IPS DF 19.7 (cell line): ENCODE results near the gene TLE5.
"Not testable (repeated sequence)": the region's sequence is repeated elsewhere in the genome, so short reads cannot be mapped to it uniquely, and the experiment has no call there.

Experiments
- DNase-seq: peaks from one replicate; pipeline ENCODE4 v3.0.0-alpha.2; 2013; ENCODE audit warnings: low read depth, low spot score

Gene TLE5

DNA sequence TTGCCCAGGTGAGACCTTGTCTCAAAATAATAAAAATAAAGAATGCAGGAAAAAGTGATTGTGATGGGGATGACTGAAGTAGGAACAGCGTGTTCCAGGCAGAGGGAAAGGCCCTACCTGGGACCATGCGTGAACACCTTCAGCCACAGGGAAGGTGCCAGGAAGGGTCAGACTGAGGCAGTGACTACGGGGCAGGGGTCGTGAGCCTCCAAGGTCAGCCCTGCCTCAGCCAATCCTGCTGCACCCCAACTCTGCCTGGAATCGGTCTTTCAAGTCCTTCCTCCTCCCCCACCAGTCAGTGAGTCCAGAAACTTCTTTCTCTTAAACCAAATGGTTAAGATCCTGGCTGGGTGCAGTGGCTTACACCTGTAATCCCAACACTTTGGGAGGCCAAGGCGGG lies 17.1 kb downstream of the TLE5 start:
- no peak for DNase-seq

DNA sequence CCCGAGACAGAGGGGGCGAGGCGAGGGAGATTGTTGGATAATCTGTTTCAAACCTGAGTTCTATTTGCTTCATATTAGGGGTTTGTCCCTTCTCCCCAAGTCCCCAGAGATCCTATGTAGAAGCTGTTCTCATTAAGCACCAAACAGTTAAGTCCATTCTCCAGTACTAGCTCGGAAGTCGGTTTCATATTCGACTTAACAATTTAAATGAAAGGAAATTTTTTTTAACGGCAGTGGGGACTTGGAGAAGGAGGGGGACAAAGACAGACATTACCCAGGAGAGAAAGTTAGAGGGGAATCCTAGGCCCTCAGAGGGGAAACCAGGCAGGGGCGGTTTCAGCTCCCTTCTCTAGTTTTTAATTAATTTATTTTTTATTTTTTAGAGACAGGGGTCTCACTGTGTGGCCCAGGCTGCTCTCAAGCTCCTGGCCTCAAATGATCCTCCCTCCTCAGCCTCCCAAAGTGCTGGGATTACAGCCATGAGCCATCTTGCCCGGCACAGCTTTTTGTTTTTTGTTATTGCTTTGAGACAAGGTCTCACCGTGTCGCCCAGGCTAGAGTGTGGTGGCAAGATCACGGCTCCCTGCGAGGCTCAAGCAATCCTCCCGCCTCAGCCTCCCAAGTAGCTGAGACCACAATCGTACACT lies 19.6 kb downstream of the TLE5 start:
- DNase-seq: no peak

DNA sequence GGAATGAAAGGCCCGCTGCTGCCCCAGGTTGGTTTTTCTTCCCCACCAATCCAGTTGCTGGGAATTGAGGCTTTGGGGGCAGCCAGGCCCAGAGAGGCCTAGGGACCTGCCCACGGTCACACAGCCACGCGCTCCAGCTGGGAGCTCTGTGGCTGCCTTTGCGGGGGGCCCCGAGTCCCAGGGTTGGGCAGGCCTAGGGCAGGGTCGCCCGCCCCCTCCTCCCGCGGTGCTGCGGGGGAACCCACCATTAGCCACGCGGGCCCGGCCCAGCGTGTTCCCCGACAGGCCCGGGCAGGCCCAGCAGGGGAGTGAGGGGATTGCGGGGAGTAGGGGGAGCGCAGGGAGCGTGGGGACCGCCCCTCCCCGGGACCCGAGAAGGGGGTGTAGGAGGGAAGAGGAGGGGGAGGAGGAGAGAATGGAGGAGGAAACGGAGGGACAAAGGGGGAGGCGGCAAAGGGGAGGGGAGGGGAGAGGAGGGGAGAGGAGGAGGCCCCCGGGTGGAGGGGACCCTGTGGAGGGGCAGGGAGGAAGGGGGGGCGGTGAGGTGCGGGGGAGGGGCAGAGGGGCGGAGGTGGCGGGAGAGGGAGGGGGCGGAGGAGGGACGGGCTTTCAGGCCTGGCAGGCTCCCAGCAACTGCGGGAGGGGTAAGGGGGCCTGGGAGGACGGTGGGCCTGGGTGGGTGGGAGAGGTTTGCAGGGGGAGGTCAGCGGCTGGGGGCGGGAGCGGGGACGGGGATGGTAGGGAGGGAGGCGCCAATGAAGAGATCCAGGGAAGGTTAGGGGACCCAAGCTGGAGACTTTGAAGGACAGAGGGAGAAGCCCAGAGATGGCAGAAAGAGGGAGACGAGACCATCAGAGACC lies 20.3 kb downstream of the TLE5 start:
- no peak for DNase-seq

DNA sequence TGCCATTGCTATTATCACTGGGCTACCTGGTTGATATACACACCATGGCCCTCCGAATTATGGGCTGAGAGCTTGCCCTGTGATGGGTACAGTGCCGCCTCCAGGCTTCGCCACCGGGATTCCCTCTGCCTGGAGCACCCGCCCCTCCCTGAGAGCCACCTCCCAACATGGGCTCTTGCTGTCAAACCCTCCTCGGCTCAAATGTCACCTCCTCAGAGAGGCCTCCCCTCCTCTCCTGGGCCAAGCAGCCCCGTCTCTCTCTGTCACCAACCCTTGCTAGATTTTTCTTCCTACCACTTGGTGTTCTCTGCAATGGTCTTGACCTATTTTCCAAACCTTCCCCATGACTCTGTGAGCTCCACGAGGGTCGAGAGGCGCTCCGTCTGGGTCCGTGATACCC lies 21.0 kb downstream of the TLE5 start:
- no peak for DNase-seq

DNA sequence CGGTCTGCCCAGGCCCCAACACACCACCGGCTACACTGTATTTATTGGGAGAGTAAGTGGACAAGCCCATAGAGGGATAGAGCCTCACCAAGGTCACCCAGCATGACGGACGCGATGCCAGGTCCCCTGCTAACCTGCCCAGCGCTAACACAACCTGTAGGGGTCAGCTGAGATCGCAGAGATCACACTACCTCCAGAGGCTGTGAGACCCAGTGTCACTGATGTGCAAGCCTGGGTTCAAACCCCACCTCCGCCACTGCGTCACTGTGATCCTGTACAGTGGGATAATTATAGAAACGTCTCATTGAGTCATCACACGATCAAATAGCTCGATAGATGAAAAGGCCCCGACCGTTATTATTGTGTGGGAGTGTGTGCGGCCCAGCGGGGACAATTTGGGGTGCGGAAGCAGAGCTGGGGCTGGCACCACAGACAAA lies 22.6 kb downstream of the TLE5 start:
- no peak for DNase-seq

DNA sequence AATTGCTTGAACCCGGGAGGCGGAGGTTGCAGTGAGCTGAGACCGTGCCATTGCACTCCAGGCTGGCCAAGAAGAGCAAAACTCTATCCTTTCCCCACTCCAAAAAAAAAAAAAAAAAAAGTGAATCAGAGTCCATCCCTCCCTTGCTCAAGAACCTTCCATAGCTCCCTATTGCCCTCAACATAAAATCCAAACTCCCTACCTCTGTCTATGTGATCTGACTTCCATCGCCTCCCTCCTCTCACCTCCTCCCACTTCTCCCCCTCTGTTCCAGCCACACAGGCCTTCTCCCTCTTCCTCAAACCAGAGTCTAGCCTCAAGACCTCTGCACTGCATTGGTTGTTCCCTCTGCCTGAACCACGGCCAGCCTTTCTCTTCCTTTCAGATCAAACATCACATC lies 23.2 kb downstream of the TLE5 start:
- DNase-seq: no peak

DNA sequence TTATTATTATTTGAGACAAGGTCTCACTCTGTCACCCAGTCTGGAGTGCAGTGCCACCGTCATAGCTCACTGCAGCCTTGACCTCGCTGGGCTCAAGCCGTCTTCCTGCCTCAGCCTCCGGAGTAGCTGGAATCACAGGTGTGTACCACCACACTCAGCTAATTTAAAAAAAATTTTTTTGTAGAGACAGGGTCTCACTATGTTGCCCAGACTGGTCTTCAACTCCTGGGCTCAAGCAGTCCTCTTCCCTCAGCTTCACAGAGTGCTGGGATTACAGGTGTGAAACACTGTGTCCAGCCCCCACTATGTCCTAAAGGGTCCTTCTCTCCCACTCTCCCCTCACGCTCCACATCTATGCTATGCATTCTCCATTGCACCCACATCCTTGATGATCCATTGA lies 24.1 kb downstream of the TLE5 start:
- DNase-seq: no peak

DNA sequence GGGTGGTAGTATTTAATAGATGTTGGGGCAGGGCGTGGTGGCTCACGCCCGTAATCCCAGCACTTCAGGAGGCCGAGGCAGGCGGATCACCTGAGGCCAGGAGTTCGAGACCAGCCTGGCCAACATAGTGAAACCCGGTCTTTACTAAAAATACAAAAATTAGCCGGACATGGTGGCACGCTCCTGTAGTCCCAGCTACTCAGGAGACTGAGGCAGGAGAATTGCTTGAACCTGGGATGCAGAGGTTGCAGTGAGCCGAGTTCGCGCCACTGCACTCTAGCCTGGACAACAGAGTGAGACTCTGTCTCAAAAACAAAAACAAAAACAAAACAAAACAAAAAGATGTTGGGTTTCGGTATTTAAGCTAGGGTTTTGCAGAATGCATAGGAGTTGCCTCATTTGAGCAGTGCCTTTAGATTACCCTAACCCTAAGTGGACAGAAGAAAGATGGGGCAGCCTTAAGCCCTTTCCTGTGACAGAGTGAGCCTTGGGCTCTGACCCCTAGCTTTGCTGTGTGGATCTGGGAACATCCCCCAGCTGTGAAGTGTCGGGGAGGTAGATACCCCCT lies 25.2 kb downstream of the TLE5 start:
- DNase-seq: not testable (repeated sequence)

DNA sequence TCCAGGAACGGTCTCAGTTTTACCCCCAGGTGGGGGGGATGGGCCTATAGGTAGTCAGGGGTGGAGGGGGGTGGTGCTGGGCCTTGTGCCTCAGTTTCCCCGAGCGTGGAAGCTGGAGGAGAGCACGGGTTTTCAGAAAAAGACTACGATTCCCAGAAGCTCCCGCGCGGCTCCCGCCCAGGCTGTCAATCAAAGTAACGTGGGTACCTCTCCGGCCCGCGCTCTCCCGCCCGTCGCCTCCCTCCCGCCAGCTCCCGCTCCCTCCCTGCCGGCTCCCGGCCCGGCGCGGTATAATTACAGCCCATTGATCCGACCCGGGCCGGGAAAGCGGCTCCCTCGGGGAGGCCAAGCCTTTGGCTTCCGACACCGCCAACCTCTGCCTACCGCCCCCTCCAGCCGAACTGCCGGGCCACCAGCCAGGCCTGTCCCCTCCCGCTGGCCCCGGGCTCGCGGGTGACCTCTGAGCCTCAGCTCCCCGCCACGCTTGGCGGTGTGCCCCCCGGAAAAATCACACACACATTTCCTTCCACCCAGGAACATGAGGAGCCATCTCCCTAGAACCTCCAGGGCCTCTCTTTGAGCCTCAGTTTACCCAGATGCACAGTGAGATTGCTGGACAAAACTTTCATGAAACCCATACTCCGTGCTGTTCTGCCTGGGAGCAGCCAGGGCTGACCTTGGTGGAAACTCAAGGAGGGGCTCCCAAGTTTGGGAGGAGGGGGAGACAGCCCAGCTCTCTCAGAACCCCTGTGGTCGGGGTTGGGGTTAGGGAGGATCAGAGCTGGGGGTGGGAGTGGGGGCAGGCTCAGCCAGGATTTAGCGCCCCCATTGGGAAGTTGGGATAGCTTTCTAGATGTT lies 25.9 kb downstream of the TLE5 start:
- no peak for DNase-seq

DNA sequence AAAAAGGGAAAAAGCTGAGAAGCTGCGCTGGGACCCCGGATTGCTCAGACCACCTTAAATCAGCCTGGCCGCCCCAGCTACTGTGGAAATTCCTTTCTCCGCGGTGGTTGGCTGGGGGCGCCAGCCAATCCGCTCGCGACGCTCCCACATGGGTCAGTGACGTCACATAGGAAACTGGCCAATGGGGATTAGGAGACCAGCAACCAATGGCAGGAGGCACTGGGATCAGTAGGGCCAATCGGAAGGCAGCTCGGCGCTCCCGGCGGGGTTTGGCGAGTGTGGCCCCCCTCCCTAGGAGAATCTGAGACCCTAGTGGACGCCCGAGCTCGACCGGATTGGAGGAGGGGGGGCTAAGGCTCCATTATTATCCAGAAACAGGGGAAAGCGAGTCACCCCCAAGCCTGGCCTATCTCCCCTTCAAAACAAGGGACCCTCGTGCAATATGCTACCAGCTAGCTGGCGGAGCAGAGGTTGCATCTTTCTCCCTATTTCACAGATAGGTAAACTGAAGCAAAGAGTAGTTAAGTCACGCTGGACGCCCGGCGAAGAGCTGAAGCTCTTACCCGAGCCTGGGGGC lies 26.7 kb downstream of the TLE5 start:
- peak; percentile 98 for DNase-seq

DNA sequence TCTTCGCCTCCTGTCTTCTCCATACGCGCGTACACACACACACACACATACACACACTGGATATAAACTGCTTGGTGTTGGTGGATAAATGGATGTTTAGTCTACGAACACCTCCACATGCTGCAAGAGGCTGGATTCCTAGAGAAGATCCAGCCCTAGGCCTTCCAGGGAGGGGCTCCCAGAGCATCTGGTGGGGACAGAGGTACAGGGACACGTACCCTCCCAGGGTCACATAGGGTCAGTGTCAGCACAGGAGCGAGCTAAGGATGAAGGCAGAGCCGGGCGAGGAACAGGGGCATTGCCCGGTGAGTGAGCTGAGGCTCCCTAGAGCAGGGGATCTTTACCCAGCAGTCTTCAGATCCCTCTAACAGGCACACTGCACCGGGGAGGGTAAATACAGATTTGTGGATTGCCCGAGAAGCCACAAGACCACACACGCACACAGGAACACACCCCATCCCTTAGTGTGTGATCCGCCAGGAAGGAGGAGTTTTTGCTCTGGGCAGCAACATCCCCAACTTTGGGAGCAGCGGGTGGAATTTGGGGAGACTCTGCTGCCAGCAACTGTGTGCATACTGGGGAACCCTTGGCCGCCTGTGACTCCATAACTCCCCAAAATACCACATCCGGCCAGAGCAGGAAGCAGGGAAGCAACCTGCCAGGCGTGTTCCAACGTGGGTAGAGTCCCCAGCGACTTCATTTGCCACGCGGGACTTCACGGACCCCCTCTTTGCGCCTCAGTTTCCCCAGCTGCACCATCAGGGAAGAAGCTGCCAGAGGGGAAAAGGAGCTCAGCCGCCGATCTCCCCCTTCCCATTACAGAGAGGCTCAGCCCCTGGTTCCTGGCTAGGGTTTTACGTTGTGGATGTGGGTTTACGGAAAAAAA lies 27.4 kb downstream of the TLE5 start:
- DNase-seq: no peak

DNA sequence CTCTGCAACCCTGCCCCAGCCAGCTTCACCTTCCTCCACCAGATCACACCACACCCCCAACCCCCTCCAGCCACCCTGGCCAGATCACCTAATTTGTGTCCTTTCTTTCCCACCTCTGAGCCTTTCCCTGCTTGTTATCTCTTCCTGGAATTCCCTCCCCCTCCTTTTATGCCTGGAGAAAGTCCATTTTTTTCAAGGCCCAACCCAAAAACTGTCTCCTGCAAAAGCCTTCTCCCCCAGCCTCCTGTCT lies 28.0 kb downstream of the TLE5 start:
- DNase-seq: no peak

DNA sequence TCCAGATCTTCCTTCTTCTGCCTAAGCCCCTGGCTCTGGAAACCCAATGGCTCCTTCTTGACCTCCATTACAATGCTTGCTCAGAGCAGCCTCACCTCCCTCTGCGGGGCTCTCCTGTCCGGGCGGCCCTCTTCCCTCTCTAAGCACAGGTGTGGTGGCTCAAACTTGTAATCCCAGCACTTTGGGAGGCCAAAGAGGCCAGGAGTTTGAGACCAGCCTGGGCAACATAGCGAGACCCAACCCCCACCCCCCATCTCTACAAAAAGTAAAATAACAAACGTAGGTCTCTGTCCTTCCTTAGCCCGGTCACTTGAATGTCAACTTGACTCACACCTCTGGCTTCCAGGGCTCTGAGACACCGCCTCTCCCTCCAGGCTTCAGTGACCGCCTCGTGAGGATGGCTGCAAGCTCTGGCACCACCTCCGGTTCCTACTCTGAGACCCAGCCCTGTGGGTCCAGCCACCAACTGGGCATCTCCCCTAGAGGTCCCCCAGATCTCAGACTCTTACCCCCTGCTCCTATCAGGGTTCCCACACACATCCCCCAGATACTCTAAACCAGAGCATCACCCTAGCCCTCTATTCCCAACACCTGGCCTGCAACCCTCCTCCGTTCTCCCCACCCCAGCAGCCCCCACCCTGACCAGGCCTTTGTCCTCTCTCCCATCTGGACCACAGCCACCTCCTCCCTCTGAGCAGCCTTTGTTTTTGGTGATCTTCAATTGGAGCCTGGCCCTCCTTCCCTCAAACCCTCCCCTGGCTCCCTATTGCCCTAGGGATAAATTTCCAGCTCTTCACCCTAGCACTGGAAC lies 28.5 kb downstream of the TLE5 start:
- DNase-seq: no peak

DNA sequence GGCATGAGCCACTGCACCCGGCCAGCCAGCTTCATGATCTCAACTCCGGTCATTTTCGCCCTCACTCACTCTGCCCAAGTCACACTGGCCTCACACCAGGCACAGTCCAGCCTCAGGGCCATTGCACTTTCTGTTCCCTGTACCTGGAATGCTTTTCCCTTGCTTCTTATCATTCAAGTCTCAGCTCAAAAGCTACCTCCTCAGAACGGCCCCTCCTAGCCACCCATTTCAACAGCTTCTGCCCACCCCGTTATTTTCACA lies 30.8 kb downstream of the TLE5 start:
- DNase-seq: no peak

DNA sequence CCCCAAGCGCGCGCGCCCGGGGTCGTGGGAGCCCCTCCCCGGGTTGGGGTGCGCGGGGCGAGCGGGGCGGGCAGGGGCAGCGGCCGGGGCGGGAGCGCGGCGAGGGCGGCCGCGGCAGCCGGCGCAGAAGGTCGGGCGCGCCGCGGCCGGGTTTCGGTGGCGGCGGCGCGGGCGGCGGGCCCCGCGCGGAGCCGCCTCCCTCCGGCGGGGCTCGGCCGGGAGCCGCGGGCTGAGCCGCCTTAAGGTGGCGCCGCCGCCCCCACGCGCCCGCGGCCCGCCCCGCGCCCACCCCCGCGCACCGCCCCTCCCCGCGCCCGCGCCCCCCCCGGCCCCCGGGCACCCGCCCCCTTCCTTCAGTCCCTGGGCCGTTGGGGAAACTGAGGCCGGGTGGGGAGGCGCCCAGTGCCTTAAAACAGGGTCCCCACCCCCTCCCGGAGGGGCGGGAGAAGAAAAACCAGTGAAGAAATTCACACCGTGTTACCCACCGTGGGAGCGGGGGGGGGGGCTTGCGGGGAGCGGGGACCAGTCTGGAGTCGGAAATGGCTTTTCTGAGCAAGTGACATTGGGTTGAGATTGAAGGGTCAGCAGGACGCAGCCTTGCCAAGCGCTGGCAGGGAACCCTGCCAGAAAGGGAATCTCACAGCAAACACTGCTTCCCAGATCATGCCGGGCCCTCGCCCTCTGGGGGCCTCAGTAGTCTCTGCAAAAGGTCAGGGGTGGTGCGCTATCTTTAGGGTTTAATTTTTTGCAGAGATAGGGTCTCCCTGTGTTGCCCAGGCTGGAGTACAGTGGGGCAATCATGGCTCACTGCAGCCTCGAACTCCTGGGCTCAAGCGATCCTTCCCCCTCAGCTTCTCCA lies 33.0 kb downstream of the TLE5 start, which contains the start of gene TLE2:
Gene TLE2, minus strand, starts transcription at position 216 of the 859 bp plus-strand sequence. CDS start 376 bp downstream, outside the sequence.
- DNase-seq: no peak

DNA sequence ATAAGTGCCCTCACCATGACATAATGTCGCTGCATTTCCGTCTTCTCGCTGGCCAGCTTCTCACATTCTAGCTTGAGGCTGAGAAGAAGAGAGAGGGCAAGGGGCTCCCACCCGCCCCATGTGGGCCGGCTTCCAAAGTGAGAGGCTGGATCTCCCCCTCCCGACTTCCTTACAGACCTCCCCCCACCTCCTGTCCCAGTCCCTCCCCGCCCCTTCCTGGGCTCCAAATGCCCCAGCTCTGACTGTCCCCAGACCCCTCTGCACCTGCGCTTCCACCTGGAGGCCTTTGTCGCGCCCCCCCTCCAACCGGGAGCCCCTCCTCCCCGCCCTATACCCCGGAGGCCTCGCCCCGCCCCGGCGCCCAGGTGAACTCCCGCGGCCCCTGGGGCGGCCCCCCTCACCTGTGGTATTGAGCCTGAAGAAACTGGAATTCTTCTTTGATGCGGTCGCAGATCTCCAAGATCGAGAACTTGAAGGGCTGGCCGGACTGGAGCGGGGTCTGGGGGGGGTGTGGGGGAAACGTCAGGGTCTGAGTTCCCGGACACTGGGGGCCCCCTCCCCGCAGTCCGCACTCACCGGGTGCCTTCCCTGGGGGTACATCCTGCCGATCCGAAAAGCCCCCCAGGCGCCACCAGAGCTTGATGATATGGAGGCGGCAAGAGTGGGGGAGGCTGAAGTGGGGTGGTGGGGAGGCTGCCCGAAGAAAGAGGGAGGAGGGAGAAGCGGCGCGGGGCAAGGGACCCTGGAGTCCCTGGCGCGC lies 33.8 kb downstream of the TLE5 start:
- DNase-seq: no peak

DNA sequence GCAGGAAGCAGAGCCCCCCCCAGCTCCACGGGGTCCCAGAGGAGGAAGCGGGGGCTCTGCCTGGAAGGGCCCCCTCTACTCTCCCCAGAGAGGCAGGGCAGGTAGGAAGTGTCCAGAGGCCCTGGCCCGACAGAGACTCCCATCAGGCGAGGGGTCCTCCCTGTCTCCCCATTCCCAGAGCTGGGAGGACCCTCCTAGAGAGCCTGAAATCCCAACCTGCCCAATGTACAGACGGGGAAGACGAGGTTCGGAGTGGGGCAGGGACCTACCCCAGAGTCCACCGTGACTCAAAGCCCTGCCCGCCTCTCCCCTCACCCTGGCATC lies 34.4 kb downstream of the TLE5 start:
- no peak for DNase-seq

DNA sequence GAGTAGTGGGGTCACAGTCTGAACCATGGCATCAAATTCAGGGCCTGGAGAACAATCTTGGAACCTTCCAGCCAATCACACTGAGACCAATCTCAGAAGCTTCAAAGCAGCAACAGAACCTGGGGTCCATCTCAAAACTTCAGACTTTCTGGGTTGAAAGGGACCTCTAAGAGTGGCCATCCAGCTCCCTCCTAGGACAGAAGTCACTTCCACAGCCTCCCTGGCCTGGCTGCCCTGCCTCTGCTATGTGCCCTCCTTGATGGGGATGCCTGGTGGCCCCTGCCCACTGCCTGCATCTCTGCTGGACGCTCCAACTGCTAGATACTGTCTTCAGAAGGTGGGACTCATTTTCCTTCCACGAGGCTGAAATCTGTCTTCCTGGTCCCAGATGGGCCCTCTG lies 35.0 kb downstream of the TLE5 start:
- no peak for DNase-seq

DNA sequence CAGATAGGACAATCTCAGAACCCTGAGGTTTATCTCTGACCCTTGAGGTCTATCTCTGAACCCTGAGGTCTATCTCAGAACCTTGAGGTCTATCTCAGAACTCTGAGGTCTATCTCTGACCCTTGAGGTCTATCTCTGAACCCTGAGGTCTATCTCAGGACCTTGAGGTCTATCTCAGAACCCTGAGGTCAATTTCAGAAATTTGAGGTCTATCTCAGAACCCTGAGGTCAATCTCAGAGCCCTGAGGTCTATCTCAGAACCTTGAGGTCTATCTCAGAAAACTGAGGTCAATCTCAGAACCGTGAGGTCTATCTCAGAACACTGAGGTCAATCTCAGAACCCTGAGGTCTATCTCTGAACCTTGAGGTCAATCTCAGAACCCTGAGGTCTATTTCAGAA lies 35.5 kb downstream of the TLE5 start:
- DNase-seq: no peak
